8988T (cell line): ENCODE data around the gene SETD3.
A peak's percentile ranks its signal among the peaks of the same experiment; 100 is the strongest.

Experiments used
- DNase-seq: peaks from one replicate; pipeline ENCODE4 v3.0.0; 2011

SETD3 gene

GRCh38 chr14:99384450-99385417, 95.9 kb downstream of the SETD3 start:
- no peak for DNase-seq

GRCh38 chr14:99383472-99384449, 96.9 kb downstream of the SETD3 start:
- DNase-seq: no peak

GRCh38 chr14:99382781-99383471, 97.7 kb downstream of the SETD3 start:
- no peak for DNase-seq

GRCh38 chr14:99382071-99382470, 98.6 kb downstream of the SETD3 start:
- DNase-seq: no peak

- DNase-seq: no peak
Observed at GRCh38 chr14:99381688-99382060, 99.0 kb downstream of the SETD3 start.

- DNase-seq: no peak
Observed at GRCh38 chr14:99380991-99381687, 99.5 kb downstream of the SETD3 start.

- no peak for DNase-seq
Observed at GRCh38 chr14:99380402-99380801, 100.3 kb downstream of the SETD3 start.

GRCh38 chr14:99378782-99379214, 101.9 kb downstream of the SETD3 start:
- DNase-seq: peak; percentile 57

- no peak for DNase-seq
Observed at GRCh38 chr14:99377951-99378350, 102.7 kb downstream of the SETD3 start.

GRCh38 chr14:99374964-99375363, 105.7 kb downstream of the SETD3 start:
- DNase-seq: no peak

GRCh38 chr14:99363616-99364290, 116.9 kb downstream of the SETD3 start:
- DNase-seq: no peak

- DNase-seq: no peak
Observed at GRCh38 chr14:99363051-99363450, 117.6 kb downstream of the SETD3 start.

- DNase-seq: no peak
Observed at GRCh38 chr14:99361596-99362215, 119.0 kb downstream of the SETD3 start.

- no peak for DNase-seq
Observed at GRCh38 chr14:99360774-99361595, 119.7 kb downstream of the SETD3 start.

GRCh38 chr14:99359906-99360305, 120.8 kb downstream of the SETD3 start:
- DNase-seq: no peak

- DNase-seq: no peak
Observed at GRCh38 chr14:99357916-99358390, 122.7 kb downstream of the SETD3 start.

- no peak for DNase-seq
Observed at GRCh38 chr14:99357151-99357915, 123.3 kb downstream of the SETD3 start.

GRCh38 chr14:99356031-99356608, 124.5 kb downstream of the SETD3 start:
- DNase-seq: no peak
